HepG2 (cell line): ENCODE results near the gene CCM2L. TPM values are rescaled to one million over a fixed set of nuclear protein-coding genes. Genes with fewer than 3 reads are reported as not detected.

Source experiments
- AGO2 ChIP-seq: fragments of 200-400 bp; formaldehyde crosslinking; optimal IDR thresholded peaks from 2 replicates; pipeline ENCODE3; 2017; ENCODE audit warnings: mild to moderate bottlenecking, low read depth, low read length, moderate library complexity
- ATAD3A ChIP-seq: sonication (generic); formaldehyde crosslinking; IDR thresholded peaks from 2 replicates; pipeline ENCODE4 v1.4.0; 2020; ENCODE audit warnings: missing genetic modification reagents
- BRF2 ChIP-seq: sonication (generic); formaldehyde crosslinking; IDR thresholded peaks from 2 replicates; pipeline ENCODE4 v1.8.1; 2022; ENCODE audit warnings: mild to moderate bottlenecking, missing genetic modification reagents
- CBFB ChIP-seq: sonication (generic); formaldehyde crosslinking; IDR thresholded peaks from 2 replicates; pipeline ENCODE4 v1.4.0; 2020; ENCODE audit warnings: missing genetic modification reagents
- ELF4 ChIP-seq: sonication (generic); formaldehyde crosslinking; IDR thresholded peaks from 2 replicates; pipeline ENCODE4 v1.5.0; 2020; ENCODE audit warnings: missing genetic modification reagents, mild to moderate bottlenecking, moderate library complexity, borderline replicate concordance
- FOXO4 ChIP-seq: sonication (generic); formaldehyde crosslinking; conservative IDR thresholded peaks from 2 replicates; pipeline ENCODE4 v1.8.1; 2023; ENCODE audit warnings: missing genetic modification reagents
- GLI4 ChIP-seq: sonication (generic); formaldehyde crosslinking; IDR thresholded peaks from 2 replicates; pipeline ENCODE4 v1.5.1; 2020; ENCODE audit warnings: missing genetic modification reagents, mild to moderate bottlenecking, moderate library complexity, borderline replicate concordance
- JDP2 ChIP-seq: sonication (generic); formaldehyde crosslinking; IDR thresholded peaks from 2 replicates; pipeline ENCODE4 v1.8.1; 2022; ENCODE audit warnings: missing genetic modification reagents, borderline replicate concordance
- MIXL1 ChIP-seq: IDR thresholded peaks from 2 replicates; pipeline ENCODE4 v1.6.1; 2016
- MTA1 ChIP-seq: sonication (generic); formaldehyde crosslinking; IDR thresholded peaks from 2 replicates; pipeline ENCODE4 v1.4.0; 2020; ENCODE audit warnings: missing genetic modification reagents, mild to moderate bottlenecking, borderline replicate concordance
- MYNN ChIP-seq: sonication (generic); formaldehyde crosslinking; IDR thresholded peaks from 2 replicates; pipeline ENCODE4 v1.4.0; 2020; ENCODE audit warnings: mild to moderate bottlenecking, low read depth, missing genetic modification reagents
- NBN ChIP-seq: fragments of 450-650 bp; conservative IDR thresholded peaks from 2 replicates; pipeline ENCODE4 v1.6.1; 2017
- RARA ChIP-seq: IDR thresholded peaks from 2 replicates; pipeline ENCODE4 v1.6.1; 2016; ENCODE audit warnings: missing genetic modification reagents, missing compliant biosample characterization
- RFXAP ChIP-seq: sonication (generic); formaldehyde crosslinking; IDR thresholded peaks from 2 replicates; pipeline ENCODE4 v1.4.0; 2020; ENCODE audit warnings: missing genetic modification reagents, borderline replicate concordance
- RNF2 ChIP-seq: fragments of 450-650 bp; conservative IDR thresholded peaks from 2 replicates; pipeline ENCODE4 v1.6.1; 2016; ENCODE audit warnings: low read depth
- SIN3A ChIP-seq: IDR thresholded peaks from 2 replicates; pipeline ENCODE4 v1.6.1; 2011; ENCODE audit warnings: low read depth, mild to moderate bottlenecking, control low read depth, low read length, borderline replicate concordance
- SMARCC2 ChIP-seq: fragments of 450-650 bp; IDR thresholded peaks from 2 replicates; pipeline ENCODE4 v1.6.1; 2017; ENCODE audit warnings: antibody characterized with exemption, mild to moderate bottlenecking
- SMYD3 ChIP-seq: sonication (generic); formaldehyde crosslinking; IDR thresholded peaks from 2 replicates; pipeline ENCODE4 v1.8.1; 2023; ENCODE audit warnings: mild to moderate bottlenecking, missing genetic modification reagents
- TARDBP ChIP-seq: sonication (generic); formaldehyde crosslinking; IDR thresholded peaks from 2 replicates; pipeline ENCODE4 v1.8.0; 2022; ENCODE audit warnings: mild to moderate bottlenecking, missing genetic modification reagents
- ZNF333 ChIP-seq: sonication (generic); formaldehyde crosslinking; IDR thresholded peaks from 2 replicates; pipeline ENCODE4 v1.4.0; 2020; ENCODE audit warnings: mild to moderate bottlenecking, missing genetic modification reagents, borderline replicate concordance
- ZNF564 ChIP-seq: sonication (generic); formaldehyde crosslinking; IDR thresholded peaks from 2 replicates; pipeline ENCODE4 v1.8.1; 2023; ENCODE audit warnings: mild to moderate bottlenecking, missing genetic modification reagents
- ZNF629 ChIP-seq: sonication (generic); formaldehyde crosslinking; conservative IDR thresholded peaks from 2 replicates; pipeline ENCODE4 v1.5.0; 2020; ENCODE audit warnings: missing genetic modification reagents
- ZNF639 ChIP-seq: conservative IDR thresholded peaks from 2 replicates; pipeline ENCODE4 v1.6.1; 2018; ENCODE audit warnings: missing genetic modification reagents
- ZNF660 ChIP-seq: sonication (generic); formaldehyde crosslinking; IDR thresholded peaks from 2 replicates; pipeline ENCODE4 v1.5.1; 2020; ENCODE audit warnings: mild to moderate bottlenecking, low read depth, missing genetic modification reagents, borderline replicate concordance
- ZNF740 ChIP-seq: sonication (generic); formaldehyde crosslinking; IDR thresholded peaks from 2 replicates; pipeline ENCODE4 v1.4.0; 2020; ENCODE audit warnings: missing genetic modification reagents
- ZNF773 ChIP-seq: sonication (generic); formaldehyde crosslinking; IDR thresholded peaks from 2 replicates; pipeline ENCODE4 v1.4.0; 2020; ENCODE audit warnings: missing genetic modification reagents, borderline replicate concordance
- ZNF781 ChIP-seq: sonication (generic); formaldehyde crosslinking; IDR thresholded peaks from 2 replicates; pipeline ENCODE4 v1.5.1; 2020; ENCODE audit warnings: borderline replicate concordance, mild to moderate bottlenecking, missing genetic modification reagents; ENCODE audit errors: not compliant biosample characterization
- polyA plus RNA-seq, 8 experiments: library from polyadenylated mRNA; depleted of rRNA in 3 of 8; stranded (reverse) in 7 of 8; unstranded in 1 of 8; fragments of >200 nt; fragmentation: Illumina TruSeq in 4 of 8; extraction: Trizol in 4 of 8; gene quantifications; 2 replicates each; pipeline versions ENCODE4 v1.2.1 to v1.2.3, GENCODE V29; 2011 to 2016; ENCODE audit warnings: low read depth in 4 of 8, missing spikeins in 1 of 8, mixed read lengths in 1 of 8; ENCODE audit not compliant: insufficient read depth in 1 of 8
- total RNA-seq, 5 experiments: library from RNA; depleted of rRNA; stranded (reverse); fragments of >200 nt; fragmentation: Illumina TruSeq; extraction: Trizol; gene quantifications; 2 replicates each; pipeline ENCODE4 v1.2.3, GENCODE V29; 2016; ENCODE audit warnings: low read depth in 1 of 5

Gene CCM2L
- total and polyA plus RNA-seq, 2 of the 13 experiments (the other 11 are each of a cell fraction or from before 2014, with no cell fraction given), result 0.15 TPM; not detected in 1

DNA sequence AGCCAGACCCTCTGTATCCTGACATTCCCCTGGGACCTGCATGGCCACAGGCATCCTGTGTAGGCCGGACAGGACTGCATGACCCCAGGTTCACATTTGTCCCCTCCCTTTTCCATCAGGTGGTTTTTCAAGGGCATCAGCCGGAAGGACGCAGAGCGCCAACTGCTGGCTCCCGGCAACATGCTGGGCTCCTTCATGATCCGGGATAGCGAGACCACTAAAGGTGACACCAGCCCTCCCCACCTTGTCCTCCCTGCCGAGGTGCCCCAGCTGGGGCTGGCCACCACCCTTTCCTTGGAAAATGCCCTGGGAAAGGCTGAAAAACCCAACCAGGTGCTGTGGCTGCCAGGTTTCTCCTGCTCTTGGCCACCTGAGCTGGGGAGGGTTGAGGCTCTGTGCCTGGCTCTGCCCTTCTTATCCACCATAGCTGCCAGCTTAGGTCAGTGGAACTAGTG lies 69.4 kb downstream of the CCM2L start (continued):
- TF ChIP-seq BRF2 (no peak), ZNF629 (CRISPR knock-in tag) (no peak; the same call in 1 of the 2 replicates), ZNF781 (CRISPR knock-in tag) (no peak), RFXAP (CRISPR knock-in tag) (no peak), GLI4 (CRISPR knock-in tag) (no peak), RARA (CRISPR knock-in tag) (peak; percentile 76), SMARCC2 (no peak), MYNN (CRISPR knock-in tag) (no peak), RNF2 (no peak), JDP2 (CRISPR knock-in tag) (no peak), MTA1 (CRISPR knock-in tag) (peak; percentile 46; the same call in 1 of the 2 replicates), ATAD3A (no peak), ZNF773 (CRISPR knock-in tag) (0 out of 2 replicates have a peak, but pooled peaks have one; percentile 38), MIXL1 (0 out of 2 replicates have a peak, but pooled peaks have one; percentile 8), SIN3A (no peak), ZNF564 (CRISPR knock-in tag) (no peak), ELF4 (no peak), ZNF639 (no peak), CBFB (no peak), AGO2 (no peak), SMYD3 (CRISPR knock-in tag) (no peak), ZNF333 (CRISPR knock-in tag) (no peak), ZNF660 (CRISPR knock-in tag) (no peak), NBN (no peak), FOXO4 (CRISPR knock-in tag) (no peak), ZNF740 (CRISPR knock-in tag) (no peak), TARDBP (CRISPR knock-in tag) (no peak)
